GM13976 (cell line): ENCODE results near the gene SH3RF3.

ENCODE experiments used
- DNase-seq: peaks from one replicate; pipeline ENCODE4 v3.0.0; 2012; ENCODE audit warnings: low spot score
- CTCF ChIP-seq: IDR thresholded peaks from 2 replicates; pipeline ENCODE4 v1.5.1; 2012; ENCODE audit warnings: borderline replicate concordance, mild to moderate bottlenecking; ENCODE audit not compliant: insufficient read depth; ENCODE audit errors: extremely low read depth, missing control alignments, control extremely low read depth
- in situ Hi-C: fragments of 300-500 bp; cut with MboI; formaldehyde crosslinking; loops from one replicate; pipeline ENCODE4 v1.12.0; 2022; ENCODE audit warnings: low sequenced_read_pairs, mixed read lengths, inconsistent platforms; ENCODE audit not compliant: unreplicated experiment

Gene SH3RF3

GRCh38 chr2:109244750-109245382 is 115.9 kb downstream of the SH3RF3 start:
- in situ Hi-C loops, result no loop called here
- DNase-seq, result no peak
- no peak for TF ChIP-seq CTCF

- in situ Hi-C loops, result no loop called here
- no peak for TF ChIP-seq CTCF
- no peak for DNase-seq
These were observed 117.2 kb downstream of the SH3RF3 start for GRCh38 chr2:109246176-109246575.

- no peak for TF ChIP-seq CTCF
- in situ Hi-C loops, result no loop called here
- DNase-seq, result no peak
These were observed 117.6 kb downstream of the SH3RF3 start for GRCh38 chr2:109246616-109247015.

GRCh38 chr2:109247340-109247739 is 118.3 kb downstream of the SH3RF3 start:
- no peak for TF ChIP-seq CTCF
- no peak for DNase-seq
- in situ Hi-C loops, result no loop called here

- no peak for TF ChIP-seq CTCF
- DNase-seq, result no peak
- in situ Hi-C loops, result no loop called here
These were observed 118.8 kb downstream of the SH3RF3 start for GRCh38 chr2:109247812-109248211.

GRCh38 chr2:109248590-109248989 is 119.6 kb downstream of the SH3RF3 start:
- in situ Hi-C loops, result no loop called here
- TF ChIP-seq CTCF, result no peak
- no peak for DNase-seq
